K562 (cell line): ENCODE results near the gene GIPC3. TPM values are rescaled to one million over a fixed set of nuclear protein-coding genes. Genes with fewer than 3 reads are reported as not detected.

Experiments
- ATF6 ChIP-seq: sonication (generic); formaldehyde crosslinking; IDR thresholded peaks from 2 replicates; pipeline ENCODE4 v1.4.0; 2020; ENCODE audit warnings: mild to moderate bottlenecking, missing genetic modification reagents
- BRF1 ChIP-seq: IDR thresholded peaks from 3 replicates; pipeline ENCODE4 v1.6.1; 2011; ENCODE audit warnings: borderline replicate concordance, mild to moderate bottlenecking; ENCODE audit not compliant: insufficient read length; ENCODE audit errors: extremely low read depth
- FIP1L1 ChIP-seq: fragments of 200-400 bp; formaldehyde crosslinking; IDR thresholded peaks from 2 replicates; pipeline ENCODE4 v1.6.1; 2018; ENCODE audit warnings: mild to moderate bottlenecking, low read depth, low read length; ENCODE audit not compliant: poor library complexity, severe bottlenecking
- GATAD2B ChIP-seq: fragments of 450-650 bp; IDR thresholded peaks from 2 replicates; pipeline ENCODE4 v1.6.1; 2017; ENCODE audit warnings: mild to moderate bottlenecking, borderline replicate concordance
- KHSRP ChIP-seq: fragments of 450-650 bp; IDR thresholded peaks from 2 replicates; pipeline ENCODE4 v1.6.1; 2017
- MCM5 ChIP-seq: fragments of 450-650 bp; IDR thresholded peaks from 2 replicates; pipeline ENCODE4 v1.6.1; 2016; ENCODE audit warnings: low read depth
- MTA1 ChIP-seq: fragments of 450-650 bp; IDR thresholded peaks from 2 replicates; pipeline ENCODE4 v1.6.1; 2017; ENCODE audit warnings: borderline replicate concordance
- NFRKB ChIP-seq: fragments of 450-650 bp; IDR thresholded peaks from 2 replicates; pipeline ENCODE4 v1.6.1; 2016; ENCODE audit warnings: low read depth
- POLR2AphosphoS2 ChIP-seq: IDR thresholded peaks from 2 replicates; pipeline ENCODE4 v1.6.1; 2012; ENCODE audit warnings: low read length, improper control_type of control experiment
- PRMT5 ChIP-seq: sonication (generic); formaldehyde crosslinking; IDR thresholded peaks from 2 replicates; pipeline ENCODE4 v1.5.0; 2020; ENCODE audit warnings: missing genetic modification reagents
- RAD21 ChIP-seq, 2 experiments: fragments of 250-450 bp in 1 of 2; fragments of 450-650 bp in 1 of 2; sonication (Bioruptor Pico) in 1 of 2; formaldehyde crosslinking in 1 of 2; IDR thresholded peaks in 1 of 2; conservative IDR thresholded peaks in 1 of 2; 2 replicates each; pipeline versions ENCODE4 v1.4.0 to v1.8.0; 2020 to 2022; ENCODE audit warnings: mild to moderate bottlenecking in 2 of 2, moderate library complexity in 1 of 2
- SMAD2 ChIP-seq: fragments of 150-350 bp; IDR thresholded peaks from 2 replicates; pipeline ENCODE4 v1.6.1; 2014; ENCODE audit warnings: low read depth, mild to moderate bottlenecking, low read length
- SPI1 ChIP-seq: IDR thresholded peaks from 2 replicates; pipeline ENCODE4 v1.6.1; 2011; ENCODE audit warnings: low read depth, low read length, control low read depth, borderline replicate concordance
- SRF ChIP-seq, 2 experiments: fragments of 250-450, 450-650 bp in 1 of 2; sonication (Bioruptor Pico) in 1 of 2; sonication (generic) in 1 of 2; formaldehyde crosslinking; IDR thresholded peaks; 2 replicates each; pipeline versions ENCODE4 v1.5.0 to v1.5.1; 2020 to 2022; ENCODE audit warnings: mild to moderate bottlenecking in 1 of 2, missing genetic modification reagents in 1 of 2
- TAF15 ChIP-seq: fragments of 200-400 bp; formaldehyde crosslinking; IDR thresholded peaks from 2 replicates; pipeline ENCODE4 v1.6.1; 2017; ENCODE audit warnings: mild to moderate bottlenecking, low read depth, low read length, moderate library complexity
- ZBTB9 ChIP-seq: fragments of 450-650 bp; formaldehyde crosslinking; IDR thresholded peaks from 2 replicates; pipeline ENCODE4 v1.4.0; 2020; ENCODE audit warnings: mild to moderate bottlenecking, moderate library complexity
- ZNF134 ChIP-seq: fragments of 250-450 bp; sonication (Bioruptor Pico); conservative IDR thresholded peaks from 2 replicates; pipeline ENCODE4 v1.4.0; 2020
- ZNF165 ChIP-seq: fragments of 250-450 bp; sonication (Bioruptor Pico); IDR thresholded peaks from 2 replicates; pipeline ENCODE4 v1.4.0; 2020; ENCODE audit warnings: borderline replicate concordance
- ZNF217 ChIP-seq: sonication (generic); formaldehyde crosslinking; IDR thresholded peaks from 2 replicates; pipeline ENCODE4 v1.8.0; 2022; ENCODE audit warnings: mild to moderate bottlenecking, missing genetic modification reagents
- ZNF253 ChIP-seq: fragments of 250-450 bp; sonication (Bioruptor Pico); conservative IDR thresholded peaks from 2 replicates; pipeline ENCODE4 v1.6.1; 2021; ENCODE audit warnings: mild to moderate bottlenecking
- polyA plus RNA-seq, 8 experiments: library from polyadenylated mRNA; depleted of rRNA in 4 of 8; stranded (reverse) in 5 of 8; unstranded in 3 of 8; fragments of >200 nt; fragmentation: Nextera tagmentation in 2 of 8; fragmentation: Illumina TruSeq in 1 of 8; extraction: Ambion mirVana in 2 of 8; extraction: Trizol in 1 of 8; gene quantifications; 2 replicates each; pipeline versions ENCODE4 v1.2.1 to v1.2.3, GENCODE V29; 2011 to 2014; ENCODE audit warnings: inconsistent platforms in 1 of 8, missing spikeins in 1 of 8
- total RNA-seq, 7 experiments: library from RNA; depleted of rRNA in 6 of 7; stranded (reverse); fragments of >200 nt in 6 of 7; fragmentation: Illumina TruSeq in 2 of 7; extraction: Trizol in 2 of 7; gene quantifications; 2 replicates each; pipeline versions ENCODE4 v1.2.1 to v1.2.3, GENCODE V29; 2011 to 2021; ENCODE audit warnings: low replicate concordance in 1 of 7
- TF ChIP-seq, protein P1 (sequence below): fragments of 250-450 bp; sonication (Bioruptor Pico); IDR thresholded peaks from 2 replicates; pipeline ENCODE4 v1.4.0; 2020; ENCODE audit warnings: mild to moderate bottlenecking, moderate library complexity
- TF ChIP-seq, protein P2 (sequence below): fragments of 250-450 bp; sonication (Bioruptor Pico); IDR thresholded peaks from 2 replicates; pipeline ENCODE4 v1.8.0; 2022; ENCODE audit warnings: inconsistent platforms, mild to moderate bottlenecking, moderate library complexity, borderline replicate concordance

Gene GIPC3
- total and polyA plus RNA-seq, 9 of the 15 experiments (the other 6 are each of a cell fraction or from before 2014, with no cell fraction given) = 0.03 to 3.6 (median 1.5) TPM; not detected in 1

- TF ChIP-seq, protein P1, sequence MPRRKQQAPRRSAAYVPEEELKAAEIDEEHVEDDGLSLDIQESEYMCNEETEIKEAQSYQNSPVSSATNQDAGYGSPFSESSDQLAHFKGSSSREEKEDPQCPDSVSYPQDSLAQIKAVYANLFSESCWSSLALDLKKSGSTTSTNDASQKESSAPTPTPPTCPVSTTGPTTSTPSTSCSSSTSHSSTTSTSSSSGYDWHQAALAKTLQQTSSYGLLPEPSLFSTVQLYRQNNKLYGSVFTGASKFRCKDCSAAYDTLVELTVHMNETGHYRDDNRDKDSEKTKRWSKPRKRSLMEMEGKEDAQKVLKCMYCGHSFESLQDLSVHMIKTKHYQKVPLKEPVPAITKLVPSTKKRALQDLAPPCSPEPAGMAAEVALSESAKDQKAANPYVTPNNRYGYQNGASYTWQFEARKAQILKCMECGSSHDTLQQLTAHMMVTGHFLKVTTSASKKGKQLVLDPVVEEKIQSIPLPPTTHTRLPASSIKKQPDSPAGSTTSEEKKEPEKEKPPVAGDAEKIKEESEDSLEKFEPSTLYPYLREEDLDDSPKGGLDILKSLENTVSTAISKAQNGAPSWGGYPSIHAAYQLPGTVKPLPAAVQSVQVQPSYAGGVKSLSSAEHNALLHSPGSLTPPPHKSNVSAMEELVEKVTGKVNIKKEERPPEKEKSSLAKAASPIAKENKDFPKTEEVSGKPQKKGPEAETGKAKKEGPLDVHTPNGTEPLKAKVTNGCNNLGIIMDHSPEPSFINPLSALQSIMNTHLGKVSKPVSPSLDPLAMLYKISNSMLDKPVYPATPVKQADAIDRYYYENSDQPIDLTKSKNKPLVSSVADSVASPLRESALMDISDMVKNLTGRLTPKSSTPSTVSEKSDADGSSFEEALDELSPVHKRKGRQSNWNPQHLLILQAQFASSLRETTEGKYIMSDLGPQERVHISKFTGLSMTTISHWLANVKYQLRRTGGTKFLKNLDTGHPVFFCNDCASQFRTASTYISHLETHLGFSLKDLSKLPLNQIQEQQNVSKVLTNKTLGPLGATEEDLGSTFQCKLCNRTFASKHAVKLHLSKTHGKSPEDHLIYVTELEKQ (CRISPR knock-in tag) = no peak
- no peak for TF ChIP-seq MTA1
- no peak for TF ChIP-seq ZNF217 (CRISPR knock-in tag)
- no peak for TF ChIP-seq PRMT5 (CRISPR knock-in tag)
- TF ChIP-seq MCM5 = no peak
- TF ChIP-seq KHSRP = no peak
- no peak for TF ChIP-seq ZNF134 (CRISPR knock-in tag)
- no peak for TF ChIP-seq ATF6 (CRISPR knock-in tag)
- no peak for TF ChIP-seq TAF15
- TF ChIP-seq GATAD2B = no peak
- TF ChIP-seq SPI1 = peak; percentile 93
- peak in 1 of 2 experiments; percentile 16; a peak in 1 of 4 replicates for TF ChIP-seq SRF (CRISPR knock-in tag; IDR thresholded peaks at IDR 0.05)
- no peak for TF ChIP-seq BRF1
- TF ChIP-seq ZBTB9 (CRISPR knock-in tag) = 0 out of 2 replicates have a peak, but pooled peaks have one; percentile 55
- peak; percentile 98 for TF ChIP-seq NFRKB
- no peak for TF ChIP-seq ZNF253 (CRISPR knock-in tag)
- TF ChIP-seq SMAD2 = no peak
- peak in 1 of 2 experiments; percentile 3; a peak in 1 of 4 replicates for TF ChIP-seq RAD21 (CRISPR knock-in tag; conservative IDR thresholded peaks at IDR 0.05 in 1 of 2, IDR thresholded peaks at IDR 0.05 in 1 of 2)
- no peak for TF ChIP-seq POLR2AphosphoS2
- TF ChIP-seq ZNF165 (CRISPR knock-in tag) = no peak
- no peak for TF ChIP-seq FIP1L1
- TF ChIP-seq, protein P2, sequence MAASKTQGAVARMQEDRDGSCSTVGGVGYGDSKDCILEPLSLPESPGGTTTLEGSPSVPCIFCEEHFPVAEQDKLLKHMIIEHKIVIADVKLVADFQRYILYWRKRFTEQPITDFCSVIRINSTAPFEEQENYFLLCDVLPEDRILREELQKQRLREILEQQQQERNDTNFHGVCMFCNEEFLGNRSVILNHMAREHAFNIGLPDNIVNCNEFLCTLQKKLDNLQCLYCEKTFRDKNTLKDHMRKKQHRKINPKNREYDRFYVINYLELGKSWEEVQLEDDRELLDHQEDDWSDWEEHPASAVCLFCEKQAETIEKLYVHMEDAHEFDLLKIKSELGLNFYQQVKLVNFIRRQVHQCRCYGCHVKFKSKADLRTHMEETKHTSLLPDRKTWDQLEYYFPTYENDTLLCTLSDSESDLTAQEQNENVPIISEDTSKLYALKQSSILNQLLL (CRISPR knock-in tag) = no peak
Measured at GRCh38 chr19:3608079-3608641, 22.9 kb downstream of the GIPC3 start (continued).
